ENCODE results near the gene UBXN10.

UBXN10 gene

GRCh38 chr1:20151906-20152598 lies 33.8 kb upstream of the UBXN10 start:
- DNase-seq (ENCODE audit: low read depth) = peak; percentile 64

DNA sequence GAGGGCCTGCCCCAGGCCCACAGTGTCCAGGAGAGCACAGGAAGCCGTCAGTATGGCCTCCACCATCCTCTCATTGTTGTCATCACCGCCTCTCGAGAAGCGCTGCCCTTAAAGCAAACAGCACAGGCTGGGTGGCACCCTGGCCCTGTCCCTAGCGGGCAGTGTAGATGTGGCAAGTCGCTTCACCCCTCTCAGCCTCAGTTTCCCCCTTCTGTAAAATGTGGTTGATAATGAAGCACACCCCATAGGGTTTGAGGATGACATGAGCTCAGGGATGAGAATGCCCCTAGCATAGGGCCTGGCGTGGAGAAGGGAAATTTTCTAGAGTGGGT lies 33.3 kb upstream of the UBXN10 start:
- no peak for DNase-seq (ENCODE audit: low read depth)

DNA sequence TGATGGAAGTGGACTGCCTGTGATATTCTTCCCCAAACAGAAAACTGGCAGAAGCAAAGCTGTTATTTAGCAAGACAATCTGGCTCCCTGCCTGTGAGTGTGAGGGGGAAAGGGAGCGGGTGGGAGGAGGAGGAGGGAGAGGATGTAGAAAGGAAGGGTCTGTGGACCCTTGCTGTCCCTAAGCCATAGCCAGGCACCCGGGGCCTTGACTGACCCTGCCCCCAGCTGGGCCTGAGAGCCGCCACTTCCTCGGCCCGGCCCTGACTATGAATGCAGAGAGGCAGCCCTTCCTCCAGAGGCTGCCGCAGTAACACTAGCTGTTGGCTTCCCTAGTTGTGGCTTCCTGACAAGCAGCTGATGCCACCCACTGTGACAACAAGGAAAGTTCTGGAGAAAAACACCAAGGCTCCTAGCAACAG lies 32.9 kb upstream of the UBXN10 start:
- no peak for DNase-seq (ENCODE audit: low read depth)

GRCh38 chr1:20154301-20154831 lies 31.5 kb upstream of the UBXN10 start:
- no peak for DNase-seq (ENCODE audit: low read depth)

GRCh38 chr1:20158358-20159070 lies 27.4 kb upstream of the UBXN10 start:
- no peak for DNase-seq (ENCODE audit: low read depth)

DNA sequence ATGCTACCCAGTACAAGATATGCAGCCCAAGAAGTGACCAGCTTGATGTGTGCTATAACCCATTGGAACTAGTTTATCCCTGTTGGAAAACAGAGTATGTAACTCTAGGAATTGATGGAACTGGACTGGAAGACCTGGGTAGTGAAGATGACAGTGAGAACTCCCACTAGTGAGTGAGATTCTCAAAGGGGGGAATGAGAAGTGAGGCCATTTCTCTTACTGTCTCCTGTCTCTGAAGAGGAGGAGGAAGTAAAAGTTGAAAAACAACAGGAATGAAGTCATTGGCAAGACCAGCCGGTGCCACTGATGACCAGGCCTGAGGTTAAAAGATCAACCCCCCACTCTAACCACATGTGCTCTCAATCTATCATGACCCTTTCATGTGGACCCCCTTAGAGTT lies 25.9 kb upstream of the UBXN10 start:
- DNase-seq (ENCODE audit: low read depth) = no peak

- DNase-seq (ENCODE audit: low read depth) = no peak
Measured at GRCh38 chr1:20164694-20165202, 21.1 kb upstream of the UBXN10 start.

GRCh38 chr1:20165522-20165951 lies 20.4 kb upstream of the UBXN10 start:
- DNase-seq (ENCODE audit: low read depth) = no peak

DNA sequence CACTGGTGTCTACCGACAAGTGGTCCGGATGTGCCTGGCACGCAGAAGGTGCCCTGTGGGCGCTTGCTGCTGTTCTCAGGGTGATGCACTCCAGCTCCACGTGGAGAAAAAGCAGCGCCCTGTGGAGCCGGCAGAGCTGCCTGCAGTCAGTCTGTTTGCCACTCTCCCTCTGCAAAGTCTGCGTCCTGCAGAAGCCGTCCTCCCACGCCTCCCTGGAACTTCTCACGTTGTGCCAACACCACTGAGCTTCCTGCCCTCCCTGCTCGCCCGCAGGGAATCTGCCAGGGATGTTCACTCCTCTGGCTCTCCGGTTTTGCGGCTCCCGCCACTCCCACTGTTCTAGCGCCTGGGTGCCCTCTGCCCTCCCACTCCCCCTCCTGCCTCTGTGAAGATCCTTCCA lies 19.8 kb upstream of the UBXN10 start:
- DNase-seq (ENCODE audit: low read depth) = no peak

DNA sequence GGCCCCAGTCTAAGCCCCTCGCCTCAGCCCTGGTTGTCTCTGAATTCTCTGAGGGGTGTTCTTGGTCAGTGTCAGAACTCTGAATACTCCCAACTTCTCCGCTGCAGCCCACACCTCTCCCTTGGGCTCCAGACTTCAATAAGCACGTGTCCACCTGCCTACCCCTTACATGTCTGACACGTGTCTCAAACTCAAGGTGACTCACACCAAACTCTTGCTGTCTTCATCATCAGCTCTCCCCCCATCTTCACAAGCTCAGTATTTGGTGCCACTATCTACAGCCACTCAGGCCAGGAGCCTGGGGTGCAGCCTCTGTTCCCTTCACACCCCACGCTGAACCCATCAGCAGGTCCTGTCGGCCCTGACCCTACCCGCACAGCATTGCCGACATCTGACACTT lies 18.8 kb upstream of the UBXN10 start:
- DNase-seq (ENCODE audit: low read depth) = no peak

DNA sequence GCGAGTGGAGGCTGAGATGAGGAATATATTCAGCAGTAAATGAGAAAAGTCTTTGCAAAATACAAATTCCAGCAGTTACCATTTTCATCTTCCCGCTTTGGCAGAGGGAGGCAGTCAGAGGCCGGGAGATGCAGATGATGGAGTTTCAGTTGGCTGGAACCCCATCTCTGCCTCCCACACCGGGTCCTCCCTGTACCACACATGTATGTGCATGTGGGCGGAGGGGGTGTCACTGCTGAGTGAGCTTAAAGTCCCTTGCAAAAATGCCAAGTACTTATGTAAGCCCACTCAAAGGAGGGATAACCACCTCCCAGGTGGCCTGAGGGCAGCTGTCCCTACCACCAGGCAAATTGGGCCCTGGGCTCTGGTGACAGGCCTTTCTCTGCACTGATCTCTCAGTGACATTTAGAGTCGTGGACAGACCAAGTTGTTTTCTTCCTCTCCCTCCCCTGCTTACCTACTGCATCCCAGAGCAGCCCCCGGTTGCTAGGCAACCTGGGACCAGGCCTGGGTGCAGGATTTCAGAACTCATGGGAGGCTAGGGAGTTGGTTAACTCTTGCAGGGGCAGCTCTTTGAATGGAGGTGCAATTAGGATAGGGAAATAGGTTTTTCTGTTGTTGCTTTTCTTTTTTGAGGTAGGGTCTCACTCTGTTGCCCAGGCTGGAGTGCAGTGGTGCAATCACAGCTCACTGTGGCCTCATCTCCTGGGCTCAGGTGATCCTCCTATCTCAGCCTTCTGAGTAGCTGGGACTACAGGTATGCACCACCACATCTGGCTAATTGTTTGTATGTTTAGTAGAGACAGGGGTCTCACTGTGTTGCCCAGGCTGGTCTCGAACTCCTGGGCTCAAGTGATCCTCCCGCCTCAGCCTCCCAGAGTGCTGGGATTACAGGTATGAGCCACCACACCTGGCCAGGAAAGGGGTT lies 17.1 kb upstream of the UBXN10 start:
- DNase-seq (ENCODE audit: low read depth) = no peak

DNA sequence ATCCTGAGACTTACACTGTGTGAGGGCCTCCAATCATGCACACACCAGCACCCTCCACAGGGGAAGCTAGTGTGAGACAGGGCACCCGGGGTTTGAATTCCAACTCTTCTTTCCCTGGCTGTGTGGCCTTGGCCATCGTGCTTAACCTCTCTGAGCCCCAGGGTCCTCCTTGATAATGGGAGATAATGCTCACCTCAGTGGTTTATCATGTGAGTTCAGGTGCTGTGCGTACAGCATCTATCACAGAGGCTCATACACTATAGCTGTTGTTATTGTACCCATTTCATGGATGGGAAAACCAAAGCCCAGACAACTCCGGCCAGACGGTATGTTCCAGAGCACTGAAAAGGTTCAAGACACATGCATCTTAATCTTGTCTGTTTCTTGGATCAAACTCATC lies 16.0 kb upstream of the UBXN10 start:
- DNase-seq (ENCODE audit: low read depth) = no peak

DNA sequence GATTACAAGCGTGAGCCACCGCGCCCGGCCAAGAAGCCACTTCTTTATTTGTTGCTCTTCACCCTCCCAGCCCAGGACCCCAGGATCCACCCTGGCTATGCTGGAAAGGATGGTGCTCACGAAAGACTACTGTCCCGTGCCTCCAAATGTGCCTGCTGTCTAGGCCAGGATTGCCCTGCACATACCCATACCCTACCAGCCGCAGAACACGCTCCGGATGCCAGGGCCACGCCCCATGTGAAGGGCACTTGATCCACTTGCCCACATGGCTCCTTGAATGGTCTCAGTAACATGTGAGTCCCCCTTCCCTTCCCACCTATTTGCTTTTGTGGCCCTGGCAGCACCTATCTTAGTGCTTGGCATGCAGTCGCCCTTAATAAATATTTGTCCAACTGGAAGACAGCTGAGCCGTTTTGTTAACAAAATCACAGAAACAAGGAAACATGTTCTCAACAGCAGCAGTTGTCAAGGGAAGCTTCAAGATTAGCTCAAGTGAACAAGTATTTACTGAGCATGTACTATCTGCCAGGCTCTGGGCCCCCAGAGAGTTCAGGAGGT lies 13.8 kb upstream of the UBXN10 start:
- DNase-seq (ENCODE audit: low read depth) = no peak

- DNase-seq (ENCODE audit: low read depth) = no peak
Measured at GRCh38 chr1:20174937-20175666, 10.8 kb upstream of the UBXN10 start.

DNA sequence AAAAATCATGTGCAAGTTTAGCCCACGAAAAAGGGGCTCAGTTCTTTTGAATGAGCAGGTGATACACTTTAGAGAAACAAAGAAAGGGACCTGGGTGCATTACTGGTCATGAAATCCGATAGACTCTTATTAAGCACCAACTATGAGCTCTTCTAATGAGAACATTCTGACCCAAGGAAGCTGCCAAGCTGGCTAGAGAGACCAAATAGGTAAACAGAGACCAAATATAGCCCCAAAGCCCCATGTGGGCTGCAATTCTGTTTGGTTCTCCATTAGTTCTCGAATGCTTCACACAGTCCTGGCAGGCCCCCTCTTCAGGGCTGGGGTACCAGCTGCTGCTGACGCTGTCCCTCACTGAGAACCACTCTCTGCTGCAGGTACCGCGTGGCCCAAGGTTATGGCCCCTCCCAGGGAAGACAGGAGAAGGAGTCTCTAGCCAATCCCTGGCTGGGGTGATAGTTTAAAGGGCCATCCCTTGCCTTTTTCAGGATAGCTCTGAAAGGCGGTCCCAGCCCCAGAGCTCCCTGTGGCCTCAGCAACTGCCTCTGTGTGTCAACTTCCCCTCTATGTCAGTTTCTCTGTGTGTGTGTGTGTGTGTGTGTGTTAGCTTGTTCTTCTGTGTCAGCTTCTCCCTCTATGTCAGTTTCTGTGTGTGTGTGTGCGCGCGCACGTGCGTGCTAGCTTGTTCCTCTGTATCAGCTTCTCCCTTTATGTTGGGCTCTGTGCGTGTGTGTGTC lies 7.1 kb upstream of the UBXN10 start:
- DNase-seq (ENCODE audit: low read depth) = no peak

DNA sequence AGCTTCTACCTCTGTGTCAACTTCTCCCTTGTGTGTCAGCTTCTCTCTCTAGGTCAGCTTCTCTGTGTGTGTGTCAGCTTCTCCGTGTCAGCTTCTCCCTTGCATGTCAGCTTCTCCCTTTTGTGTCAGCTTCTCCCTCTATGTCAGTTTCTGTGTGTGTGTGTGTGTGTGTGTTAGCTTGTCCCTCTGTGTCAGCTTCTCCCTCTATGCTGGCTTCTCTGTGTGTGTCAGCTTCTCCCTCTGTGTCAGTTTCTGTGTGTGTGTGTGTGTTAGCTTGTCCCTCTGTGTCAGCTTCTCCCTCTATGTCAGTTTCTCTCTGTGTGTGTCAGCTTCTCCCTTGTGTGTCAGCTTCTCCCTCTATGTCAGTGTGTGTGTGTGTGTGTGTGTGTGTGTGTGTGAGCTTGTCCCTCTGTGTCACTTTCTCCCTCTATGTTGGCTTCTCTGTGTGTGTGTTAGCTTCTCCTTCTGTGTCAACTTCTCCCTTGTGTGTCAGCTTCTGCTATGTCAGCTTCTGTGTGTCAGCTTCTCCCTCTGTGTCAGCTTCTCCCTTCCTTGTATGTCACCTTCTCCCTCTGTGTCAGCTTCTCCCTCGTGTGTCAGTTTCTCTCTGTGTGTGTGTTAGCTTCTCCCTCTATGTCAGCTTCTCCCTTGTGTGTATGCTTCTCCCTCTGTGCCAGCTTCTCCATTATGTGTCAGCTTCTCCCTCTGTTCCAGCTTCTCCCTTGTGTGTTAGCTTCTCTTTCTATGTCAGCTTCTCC lies 6.3 kb upstream of the UBXN10 start:
- DNase-seq (ENCODE audit: low read depth) = no peak

DNA sequence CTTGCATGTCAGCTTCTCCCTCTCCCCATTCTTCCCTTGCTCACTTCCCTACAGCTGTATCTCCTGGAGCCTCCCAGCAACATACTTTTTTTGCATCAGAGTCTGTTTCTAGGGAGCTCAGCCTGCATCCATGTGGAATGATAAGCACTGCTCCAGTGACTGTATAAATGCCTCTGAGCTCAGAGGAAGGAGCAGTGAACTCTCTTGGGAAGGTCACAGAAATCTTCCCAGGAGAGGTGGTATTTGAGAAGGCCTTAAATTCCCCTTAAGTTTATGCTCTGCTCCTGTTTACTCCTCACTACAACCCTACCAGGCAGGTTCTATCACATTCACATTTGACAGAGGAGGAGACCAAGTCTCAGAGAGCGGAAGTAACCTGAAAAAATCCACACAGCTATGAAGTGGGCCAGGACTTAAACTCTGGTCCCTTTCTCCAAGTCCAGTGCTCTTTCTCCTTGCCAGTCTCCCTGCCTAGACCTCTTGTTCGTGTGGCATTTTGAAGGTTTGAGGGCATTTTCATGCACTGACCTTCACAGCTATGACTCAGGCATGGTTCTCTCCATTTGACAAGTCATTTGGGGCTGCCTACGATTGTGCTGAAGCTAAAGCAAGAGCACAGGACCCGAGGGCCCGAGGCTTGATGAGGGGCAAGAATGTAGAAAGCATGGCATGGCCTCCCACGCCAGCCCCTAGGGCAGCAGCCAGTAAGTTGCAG lies 5.6 kb upstream of the UBXN10 start:
- DNase-seq (ENCODE audit: low read depth) = no peak

DNA sequence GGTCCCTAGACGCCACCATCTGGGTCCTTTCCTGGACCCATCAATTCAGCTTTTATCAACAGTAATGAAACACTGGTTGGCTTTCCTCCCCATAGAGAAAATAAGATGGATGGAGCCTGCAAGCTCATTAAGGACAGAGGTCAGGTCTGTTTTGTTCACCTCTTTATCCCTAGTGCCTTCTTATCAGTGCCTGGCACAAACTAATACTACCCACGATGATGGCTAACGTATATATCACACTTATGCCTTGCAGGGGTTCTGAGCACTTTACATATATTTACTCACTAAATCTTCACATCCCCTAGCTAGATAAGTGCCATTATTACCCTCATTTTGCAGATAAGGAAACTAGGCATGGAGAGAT lies 5.1 kb upstream of the UBXN10 start:
- no peak for DNase-seq (ENCODE audit: low read depth)

- DNase-seq (ENCODE audit: low read depth) = no peak
Measured at GRCh38 chr1:20182415-20182814, 3.5 kb upstream of the UBXN10 start.

Measured in stimulated activated CD8-positive, alpha-beta memory T cell treated with anti-CD3 and anti-CD28 coated beads, Interleukin-15, amount 100 ng/mL, for 1 hour (primary cell).